Right atrium auricular region (tissue), 2 donors: Measurements from ENCODE around the gene SEMG1. TPM values are rescaled to one million over a fixed set of nuclear protein-coding genes. Genes with fewer than 3 reads are reported as not detected.

Experiments
- DNase-seq: peaks from one replicate; pipeline ENCODE4 v3.0.0-alpha.2; 2019; ENCODE audit warnings: low spot score
- H3K27ac ChIP-seq, 2 donors: fragments of 200-600 bp; sonication (generic); 1 replicate in 1 of 2; 2 replicates in 1 of 2; pipeline ENCODE4 v1.5.1; 2016 to 2019
- H3K27me3 ChIP-seq, 2 donors: fragments of 200-600 bp; sonication (generic); one replicate each; pipeline versions ENCODE4 v1.5.1 to v1.6.0; 2017 to 2019
- H3K36me3 ChIP-seq: fragments of 200-600 bp; sonication (generic); one replicate; pipeline ENCODE4 v1.5.1; 2016
- H3K4me1 ChIP-seq, 2 donors: fragments of 200-600 bp; sonication (generic); one replicate each; pipeline versions ENCODE4 v1.5.1 to v1.6.0; 2017 to 2019
- H3K4me3 ChIP-seq, 2 donors: fragments of 200-600 bp; sonication (generic); 1 replicate in 1 of 2; 2 replicates in 1 of 2; pipeline ENCODE4 v1.5.1; 2017 to 2019; ENCODE audit warnings: mild to moderate bottlenecking in 1 of 2, moderate library complexity in 1 of 2
- H3K9me3 ChIP-seq, 2 donors: fragments of 200-600 bp; sonication (generic); one replicate each; pipeline ENCODE4 v1.5.1; 2019
- CTCF ChIP-seq, 2 donors: fragments of 200-600 bp; sonication (generic); IDR thresholded peaks; one replicate each; pipeline ENCODE4 v1.5.1; 2019; ENCODE audit warnings: antibody characterized with exemption in 2 of 2
- total RNA-seq, 2 donors: library from RNA; depleted of rRNA; stranded (reverse); fragments of >200 nt; gene quantifications; one replicate each; pipeline ENCODE4 v1.1.0, GENCODE V29; 2016

Gene SEMG1
- total RNA-seq, 2 donors from 2014 or later: not detected

GRCh38 chr20:45187693-45188092, 19.1 kb upstream of the SEMG1 start:
- H3K27me3 ChIP-seq: no peaks in the 10 kb centered on the region
- no peaks in the 10 kb centered on the region for H3K36me3 ChIP-seq
- H3K4me1 ChIP-seq: no peaks in the 10 kb centered on the region
- no peak overlapping the region for H3K27ac ChIP-seq
- TF ChIP-seq CTCF (IDR thresholded peaks at IDR 0.05): no peak
- H3K9me3 ChIP-seq: no peaks in the 10 kb centered on the region
- H3K4me3 ChIP-seq: no peak overlapping the region
- no peak for DNase-seq

GRCh38 chr20:45189067-45189609, 17.7 kb upstream of the SEMG1 start:
- H3K27ac ChIP-seq: no peak overlapping the region
- no peaks in the 10 kb centered on the region for H3K36me3 ChIP-seq
- no peak overlapping the region for H3K4me3 ChIP-seq
- TF ChIP-seq CTCF (IDR thresholded peaks at IDR 0.05): no peak
- H3K27me3 ChIP-seq: no peaks in the 10 kb centered on the region
- DNase-seq: no peak
- no peaks in the 10 kb centered on the region for H3K4me1 ChIP-seq
- H3K9me3 ChIP-seq: no peaks in the 10 kb centered on the region

- Histone ChIP-seq H3K27ac (no peak overlapping the region), H3K4me3 (no peak overlapping the region), H3K4me1 (no peaks in the 10 kb centered on the region), H3K36me3 (no peaks in the 10 kb centered on the region), H3K27me3 (no peaks in the 10 kb centered on the region), H3K9me3 (no peaks in the 10 kb centered on the region)
- no peak for TF ChIP-seq CTCF (IDR thresholded peaks at IDR 0.05)
- no peak for DNase-seq
Measured at GRCh38 chr20:45189861-45190260, 17.0 kb upstream of the SEMG1 start.

GRCh38 chr20:45191926-45192325, 14.9 kb upstream of the SEMG1 start:
- no peaks in the 10 kb centered on the region for H3K9me3 ChIP-seq
- no peak overlapping the region for H3K4me3 ChIP-seq
- H3K36me3 ChIP-seq: no peaks in the 10 kb centered on the region
- no peak for TF ChIP-seq CTCF (IDR thresholded peaks at IDR 0.05)
- H3K4me1 ChIP-seq: no peaks in the 10 kb centered on the region
- H3K27ac ChIP-seq: no peak overlapping the region
- DNase-seq: no peak
- no peaks in the 10 kb centered on the region for H3K27me3 ChIP-seq

- no peaks in the 10 kb centered on the region for H3K9me3 ChIP-seq
- H3K4me1 ChIP-seq: no peaks in the 10 kb centered on the region
- no peaks in the 10 kb centered on the region for H3K36me3 ChIP-seq
- H3K27ac ChIP-seq: no peak overlapping the region
- H3K4me3 ChIP-seq: no peak overlapping the region
- no peak for TF ChIP-seq CTCF (IDR thresholded peaks at IDR 0.05)
- no peaks in the 10 kb centered on the region for H3K27me3 ChIP-seq
- no peak for DNase-seq
Measured at GRCh38 chr20:45193331-45193730, 13.5 kb upstream of the SEMG1 start.

GRCh38 chr20:45209924-45210323, 3.1 kb downstream of the SEMG1 start:
- Histone ChIP-seq H3K36me3 (no peaks in the 10 kb centered on the region), H3K27me3 (no peaks in the 10 kb centered on the region), H3K27ac (no peak overlapping the region), H3K9me3 (no peaks in the 10 kb centered on the region), H3K4me3 (no peak overlapping the region), H3K4me1 (no peaks in the 10 kb centered on the region)
- no peak for TF ChIP-seq CTCF (IDR thresholded peaks at IDR 0.05)
- no peak for DNase-seq
